NCI-H2171 (cell line): ENCODE measurements around the gene FIZ1.

ENCODE experiments used
- DNase-seq: peaks from one replicate; lab custom pipeline; 2025; lab: John Stamatoyannopoulos, UW

The FIZ1 gene

GRCh38 chr19:55599468-55599841 is at the start of gene FIZ1:
TSS of gene FIZ1 (minus strand) at chr19:55599517. CDS start at chr19:55597865, 1,652 bp downstream.
- DNase-seq, result peak; percentile 99

GRCh38 chr19:55648585-55649267 is 49.4 kb upstream of the FIZ1 start:
- DNase-seq, result no peak

- peak; percentile 73 for DNase-seq
Measured at GRCh38 chr19:55647732-55648584, 48.6 kb upstream of the FIZ1 start, which contains the start of gene CCDC106. TSS of gene CCDC106 (plus strand) at chr19:55648212. CDS start at chr19:55649047, 835 bp downstream.

DNA sequence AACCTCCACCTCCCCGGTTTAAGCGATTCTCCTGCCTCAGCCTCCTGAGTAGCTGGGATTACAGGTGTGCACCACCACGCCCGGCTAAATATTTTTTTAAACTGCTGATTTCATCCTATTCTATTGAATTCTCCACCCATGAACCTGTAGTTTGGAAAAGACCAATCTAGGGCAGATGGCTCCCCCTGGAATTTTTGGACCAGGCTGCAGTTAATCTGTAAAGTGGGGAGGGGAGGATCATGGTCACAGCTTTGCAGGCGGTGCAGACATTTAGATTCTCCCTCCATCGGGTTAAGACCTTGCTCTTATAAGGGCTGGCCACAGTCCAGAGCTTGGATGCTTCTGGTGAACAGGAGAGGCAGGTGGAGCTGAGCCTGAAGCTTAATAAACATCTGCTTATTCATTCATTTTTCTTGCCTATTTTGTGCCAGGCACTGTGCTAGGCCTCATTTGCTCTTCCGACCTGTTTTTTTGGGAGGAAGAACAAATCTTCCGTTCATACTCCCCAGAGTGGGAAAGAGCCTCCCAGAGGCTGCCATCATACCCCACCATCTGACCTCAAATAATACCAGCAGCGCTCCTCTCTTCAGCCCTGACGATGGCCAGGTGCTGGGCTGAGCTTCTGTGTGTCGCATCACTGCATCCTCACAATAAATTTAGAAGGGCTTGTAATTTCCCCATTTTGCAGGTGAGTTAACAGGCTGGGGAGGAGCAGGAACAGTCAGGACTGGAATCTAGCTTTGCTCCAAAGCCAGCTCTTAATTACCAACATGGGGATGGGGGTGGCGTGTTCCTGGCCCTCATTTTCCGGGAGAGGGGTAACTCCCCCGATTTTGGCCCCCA is 47.8 kb upstream of the FIZ1 start:
- no peak for DNase-seq

DNA sequence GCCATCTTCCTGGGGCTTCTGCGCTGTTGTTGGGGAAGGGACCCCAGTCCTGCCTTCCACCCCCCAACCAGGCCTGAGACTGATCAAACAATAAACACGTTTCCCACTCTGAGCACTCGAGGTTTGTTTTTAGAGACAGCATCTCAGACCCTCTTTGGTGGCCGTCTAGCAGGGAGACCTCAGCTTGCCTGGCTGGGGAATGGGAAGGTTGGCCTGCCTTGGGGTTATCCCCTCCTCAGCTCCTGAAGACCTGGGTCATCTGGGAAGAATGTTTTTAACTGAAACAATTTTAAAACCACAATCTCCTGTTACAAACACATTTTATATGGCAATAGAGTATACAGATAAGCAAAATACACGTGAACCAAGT is 46.2 kb upstream of the FIZ1 start:
- no peak for DNase-seq

DNA sequence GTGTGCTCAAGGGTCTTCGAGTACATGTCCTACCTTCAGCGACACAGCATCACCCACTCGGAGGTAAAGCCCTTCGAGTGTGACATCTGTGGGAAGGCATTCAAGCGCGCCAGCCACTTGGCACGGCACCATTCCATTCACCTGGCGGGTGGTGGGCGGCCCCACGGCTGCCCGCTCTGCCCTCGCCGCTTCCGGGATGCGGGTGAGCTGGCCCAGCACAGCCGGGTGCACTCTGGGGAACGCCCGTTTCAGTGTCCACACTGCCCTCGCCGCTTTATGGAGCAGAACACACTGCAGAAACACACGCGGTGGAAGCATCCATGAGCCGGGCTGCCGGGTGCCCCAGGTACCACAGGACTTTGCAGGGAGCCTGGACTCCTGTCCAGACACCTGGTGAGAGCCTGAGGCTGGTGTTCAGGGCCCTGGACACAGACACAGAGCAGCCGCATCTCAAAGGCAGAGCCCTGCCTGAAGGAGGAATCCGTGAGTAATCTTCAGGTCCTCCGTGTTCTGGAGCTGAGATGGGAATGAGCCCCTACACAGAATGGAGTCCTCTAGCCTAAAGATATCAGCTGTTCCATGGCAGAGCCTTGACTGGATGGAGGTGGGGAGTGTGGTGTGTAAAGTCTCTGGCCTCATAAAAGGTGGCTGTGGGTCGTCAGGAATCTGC is 45.7 kb upstream of the FIZ1 start:
- no peak for DNase-seq

GRCh38 chr19:55644191-55644833 is 45.0 kb upstream of the FIZ1 start:
- no peak for DNase-seq

GRCh38 chr19:55643887-55644176 is 44.5 kb upstream of the FIZ1 start:
- DNase-seq, result no peak

GRCh38 chr19:55643003-55643886 is 43.9 kb upstream of the FIZ1 start, which contains the start of gene ZNF581:
TSS of gene ZNF581 (plus strand) at chr19:55643649. CDS start at chr19:55644572, 923 bp downstream.
- DNase-seq, result peak; percentile 72

GRCh38 chr19:55642153-55643002 is 43.1 kb upstream of the FIZ1 start:
- DNase-seq, result no peak

DNA sequence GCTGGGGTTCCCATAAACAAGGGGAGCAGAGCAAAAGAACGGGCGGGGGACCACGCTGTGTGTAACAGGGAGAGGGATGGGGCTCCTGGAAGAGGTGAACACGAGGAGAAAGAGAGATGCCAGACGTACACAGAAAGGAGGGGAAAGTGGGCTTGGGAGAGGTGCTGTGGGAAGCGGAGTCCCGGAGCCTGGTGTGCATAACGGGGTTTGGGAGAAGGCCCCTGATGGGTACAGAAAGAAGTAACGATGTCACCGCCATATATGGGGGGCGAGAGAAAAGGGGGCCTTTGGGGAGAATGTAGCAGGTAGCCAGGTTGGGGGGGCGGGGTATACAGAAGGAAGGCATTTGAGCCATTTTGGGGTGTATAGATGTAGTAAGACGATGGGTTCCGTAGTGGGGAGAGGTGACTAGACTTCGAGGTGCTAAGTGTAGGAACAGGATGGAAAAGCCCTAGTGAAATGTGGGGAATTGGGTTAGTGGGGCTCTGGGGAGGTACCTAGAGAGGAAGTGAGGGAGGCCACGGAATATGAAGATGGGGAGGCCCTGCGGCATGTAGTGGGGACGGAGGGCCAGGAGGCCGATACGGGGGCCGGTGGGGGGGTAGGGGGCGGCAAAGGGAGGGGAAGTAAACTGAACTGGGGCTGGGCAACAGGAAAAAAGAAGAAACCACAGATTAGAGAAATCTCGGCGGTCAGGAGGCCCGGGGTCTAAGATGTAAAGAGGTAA is 42.3 kb upstream of the FIZ1 start:
- peak; percentile 56 for DNase-seq

DNA sequence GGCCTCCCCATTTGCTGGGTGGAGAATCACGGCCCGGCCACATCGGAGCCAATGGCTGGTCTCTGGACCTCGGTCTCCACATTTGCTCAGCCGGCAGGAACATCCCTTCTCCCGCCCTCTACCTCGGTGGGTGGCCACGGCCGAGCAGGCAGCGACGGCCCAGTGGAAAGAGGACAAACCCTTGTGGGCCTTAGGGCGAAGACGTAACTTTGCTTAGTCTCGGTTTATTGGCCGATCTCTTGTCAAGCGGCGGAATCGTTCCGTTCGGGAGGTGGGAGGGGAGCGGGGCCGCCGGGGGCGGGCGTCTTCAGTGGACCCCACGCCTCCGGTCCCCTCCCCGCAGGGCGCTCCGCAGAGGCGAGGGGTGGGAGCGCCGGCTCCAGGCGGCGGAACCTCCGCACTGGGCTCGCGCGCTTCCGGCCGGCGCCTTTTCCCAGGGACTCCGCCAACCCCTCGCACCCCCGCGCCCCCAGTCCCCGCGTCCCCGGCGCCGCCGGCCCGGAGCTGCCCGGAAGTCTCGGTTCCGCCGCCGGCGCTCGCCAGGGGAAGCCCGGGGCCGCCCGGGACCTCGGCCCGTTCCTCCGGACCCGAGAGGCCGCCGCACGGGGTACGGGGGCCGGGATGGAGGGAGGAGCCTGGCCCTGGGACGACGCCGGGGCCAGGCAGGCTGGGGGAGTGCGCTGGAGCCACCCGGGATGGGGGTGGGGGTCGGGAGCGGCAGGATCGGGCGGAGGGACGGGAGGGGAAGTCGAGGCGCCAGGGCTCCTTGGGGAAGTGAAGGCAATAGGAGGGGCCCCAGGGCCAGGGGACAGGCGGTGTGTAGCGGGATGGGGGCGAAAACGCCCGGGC is 41.5 kb upstream of the FIZ1 start, which contains the start of gene ZNF580:
Gene ZNF580 (plus strand): TSS at position 426 of the 849 bp plus-strand sequence. CDS start 1,507 bp downstream, outside the sequence.
- peak; percentile 73 for DNase-seq

DNA sequence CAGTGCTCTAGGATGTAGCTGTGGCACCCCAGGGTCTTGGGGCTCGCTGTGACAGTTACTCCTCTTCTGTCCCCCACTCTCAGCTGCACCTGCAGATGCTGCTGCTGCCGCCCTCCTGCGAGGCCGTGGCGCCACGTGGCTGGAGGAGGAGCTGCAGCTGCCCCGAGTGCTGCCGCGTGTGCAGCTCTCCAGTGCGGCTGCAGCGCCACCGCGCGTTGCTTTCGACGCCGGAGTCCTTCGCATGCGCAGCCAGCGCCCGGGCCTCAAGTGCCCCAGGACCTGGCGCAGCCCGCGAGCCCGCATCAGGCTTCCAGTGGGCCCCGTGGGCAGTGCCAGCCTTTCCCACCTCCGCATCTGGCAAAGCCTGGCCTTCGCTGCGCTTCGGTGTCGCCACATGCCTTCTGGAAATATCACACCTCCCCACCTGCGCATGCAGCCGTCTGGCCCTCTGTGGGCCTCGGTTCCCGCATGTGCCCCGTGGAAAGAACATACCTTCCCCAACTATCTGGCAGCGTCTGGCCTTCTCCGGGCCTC is 40.8 kb upstream of the FIZ1 start:
- DNase-seq, result no peak

GRCh38 chr19:55638864-55639359 is 39.6 kb upstream of the FIZ1 start:
- DNase-seq, result no peak

DNA sequence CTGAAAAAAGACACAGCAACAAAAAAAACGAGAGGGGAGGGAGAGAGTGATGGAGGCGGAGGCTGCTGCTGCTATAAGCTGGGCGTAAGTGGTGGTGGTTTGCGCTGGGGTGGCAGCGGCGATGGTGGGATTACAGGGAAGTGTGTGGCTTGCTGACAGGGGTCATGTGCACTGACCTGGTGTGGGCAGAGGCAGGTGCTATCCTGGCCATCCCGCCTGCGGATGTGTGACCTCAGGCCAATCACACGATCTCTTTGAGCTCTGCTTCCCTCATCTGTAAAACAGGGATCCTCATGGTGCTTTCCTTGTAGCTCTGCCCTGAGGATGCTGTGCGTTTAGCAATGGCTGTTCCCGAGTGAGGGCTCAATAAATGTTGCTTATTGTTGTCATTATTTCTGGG is 38.2 kb upstream of the FIZ1 start:
- DNase-seq, result no peak

GRCh38 chr19:55636723-55637122 is 37.4 kb upstream of the FIZ1 start:
- DNase-seq, result no peak

DNA sequence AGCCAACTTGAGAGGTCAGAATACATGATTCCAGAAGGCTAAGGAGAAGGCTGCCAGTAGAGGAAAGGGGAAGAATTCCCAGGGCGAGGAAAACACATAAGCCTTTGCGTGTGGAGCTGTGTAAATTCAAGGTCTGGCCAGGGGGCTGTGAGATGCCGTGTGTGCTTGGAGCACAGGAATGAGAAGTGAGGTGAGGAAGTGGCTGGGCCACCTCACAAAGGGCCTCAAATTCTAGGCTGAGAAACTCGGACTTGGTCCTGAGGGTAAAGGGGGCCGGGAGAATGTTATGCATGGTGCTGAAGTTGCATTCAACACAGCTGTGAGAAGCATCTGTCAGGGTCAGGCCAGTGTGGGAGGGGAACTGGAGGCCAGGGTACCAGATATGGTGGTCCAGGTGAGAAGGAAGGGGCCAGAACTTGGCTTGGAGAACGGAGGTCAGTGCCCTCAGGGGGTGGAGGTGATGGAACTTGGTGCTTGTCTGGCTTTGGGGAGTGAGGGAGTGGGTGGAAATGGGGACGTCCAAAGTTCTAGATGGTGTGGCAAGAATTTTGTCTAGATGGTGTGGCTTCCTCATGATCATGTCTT is 36.6 kb upstream of the FIZ1 start:
- DNase-seq, result no peak
